RPMI7951 (cell line): ENCODE data around the gene GAGE12C. TPM values are rescaled to one million over a fixed set of nuclear protein-coding genes. Genes with fewer than 3 reads are reported as not detected.
"Not testable (repeated sequence)": the region's sequence is repeated elsewhere in the genome, so short reads cannot be mapped to it uniquely, and the experiment has no call there.

Experiments
- DNase-seq: peaks from one replicate; pipeline ENCODE4 v3.0.0-alpha.2; 2012; ENCODE audit warnings: low read depth
- total RNA-seq: library from RNA; depleted of rRNA; stranded (reverse); fragments of >200 nt; shearing (Covaris generic); gene quantifications from 2 replicates; pipeline ENCODE4 v1.2.3, GENCODE V29; 2014; rRNA removed

Gene GAGE12C, protein sequence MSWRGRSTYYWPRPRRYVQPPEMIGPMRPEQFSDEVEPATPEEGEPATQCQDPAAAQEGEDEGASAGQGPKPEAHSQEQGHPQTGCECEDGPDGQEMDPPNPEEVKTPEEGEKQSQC
- not detected in 2 replicates for total RNA-seq

DNA sequence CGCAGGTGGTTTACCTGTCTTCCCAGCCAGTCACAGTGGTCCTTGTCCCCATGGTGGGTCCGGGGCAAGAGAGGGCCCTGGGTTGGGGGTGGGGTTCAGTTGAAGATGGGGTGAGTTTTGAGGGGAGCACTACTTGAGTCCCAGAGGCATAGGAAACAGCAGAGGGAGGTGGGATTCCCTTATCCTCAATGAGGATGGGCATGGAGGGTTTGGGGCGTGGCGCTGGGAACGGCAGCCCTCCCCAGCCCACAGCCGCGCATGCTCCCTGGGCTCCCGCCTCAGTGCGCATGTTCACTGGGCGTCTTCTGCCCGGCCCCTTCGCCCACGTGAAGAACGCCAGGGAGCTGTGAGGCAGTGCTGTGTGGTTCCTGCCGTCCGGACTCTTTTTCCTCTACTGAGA is at the start of gene GAGE12C:
Gene GAGE12C, plus strand, starts transcription at position 301 of the 400 bp plus-strand sequence. CDS start 1,155 bp downstream, outside the sequence.
- not testable (repeated sequence) for DNase-seq

DNA sequence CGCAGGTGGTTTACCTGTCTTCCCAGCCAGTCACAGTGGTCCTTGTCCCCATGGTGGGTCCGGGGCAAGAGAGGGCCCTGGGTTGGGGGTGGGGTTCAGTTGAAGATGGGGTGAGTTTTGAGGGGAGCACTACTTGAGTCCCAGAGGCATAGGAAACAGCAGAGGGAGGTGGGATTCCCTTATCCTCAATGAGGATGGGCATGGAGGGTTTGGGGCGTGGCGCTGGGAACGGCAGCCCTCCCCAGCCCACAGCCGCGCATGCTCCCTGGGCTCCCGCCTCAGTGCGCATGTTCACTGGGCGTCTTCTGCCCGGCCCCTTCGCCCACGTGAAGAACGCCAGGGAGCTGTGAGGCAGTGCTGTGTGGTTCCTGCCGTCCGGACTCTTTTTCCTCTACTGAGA is 9.5 kb downstream of the GAGE12C start, which contains the start of gene GAGE12D:
Gene GAGE12D, plus strand, starts transcription at position 301 of the 400 bp plus-strand sequence. CDS start 1,155 bp downstream, outside the sequence.
- DNase-seq = not testable (repeated sequence)

DNA sequence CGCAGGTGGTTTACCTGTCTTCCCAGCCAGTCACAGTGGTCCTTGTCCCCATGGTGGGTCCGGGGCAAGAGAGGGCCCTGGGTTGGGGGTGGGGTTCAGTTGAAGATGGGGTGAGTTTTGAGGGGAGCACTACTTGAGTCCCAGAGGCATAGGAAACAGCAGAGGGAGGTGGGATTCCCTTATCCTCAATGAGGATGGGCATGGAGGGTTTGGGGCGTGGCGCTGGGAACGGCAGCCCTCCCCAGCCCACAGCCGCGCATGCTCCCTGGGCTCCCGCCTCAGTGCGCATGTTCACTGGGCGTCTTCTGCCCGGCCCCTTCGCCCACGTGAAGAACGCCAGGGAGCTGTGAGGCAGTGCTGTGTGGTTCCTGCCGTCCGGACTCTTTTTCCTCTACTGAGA is 19.0 kb downstream of the GAGE12C start, which contains the start of gene GAGE12E:
Gene GAGE12E, plus strand, starts transcription at position 301 of the 400 bp plus-strand sequence. CDS start 1,155 bp downstream, outside the sequence.
- not testable (repeated sequence) for DNase-seq

DNA sequence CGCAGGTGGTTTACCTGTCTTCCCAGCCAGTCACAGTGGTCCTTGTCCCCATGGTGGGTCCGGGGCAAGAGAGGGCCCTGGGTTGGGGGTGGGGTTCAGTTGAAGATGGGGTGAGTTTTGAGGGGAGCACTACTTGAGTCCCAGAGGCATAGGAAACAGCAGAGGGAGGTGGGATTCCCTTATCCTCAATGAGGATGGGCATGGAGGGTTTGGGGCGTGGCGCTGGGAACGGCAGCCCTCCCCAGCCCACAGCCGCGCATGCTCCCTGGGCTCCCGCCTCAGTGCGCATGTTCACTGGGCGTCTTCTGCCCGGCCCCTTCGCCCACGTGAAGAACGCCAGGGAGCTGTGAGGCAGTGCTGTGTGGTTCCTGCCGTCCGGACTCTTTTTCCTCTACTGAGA is 28.6 kb downstream of the GAGE12C start, which contains the start of gene GAGE12F:
Gene GAGE12F, plus strand, starts transcription at position 301 of the 400 bp plus-strand sequence. CDS start 1,155 bp downstream, outside the sequence.
- not testable (repeated sequence) for DNase-seq

DNA sequence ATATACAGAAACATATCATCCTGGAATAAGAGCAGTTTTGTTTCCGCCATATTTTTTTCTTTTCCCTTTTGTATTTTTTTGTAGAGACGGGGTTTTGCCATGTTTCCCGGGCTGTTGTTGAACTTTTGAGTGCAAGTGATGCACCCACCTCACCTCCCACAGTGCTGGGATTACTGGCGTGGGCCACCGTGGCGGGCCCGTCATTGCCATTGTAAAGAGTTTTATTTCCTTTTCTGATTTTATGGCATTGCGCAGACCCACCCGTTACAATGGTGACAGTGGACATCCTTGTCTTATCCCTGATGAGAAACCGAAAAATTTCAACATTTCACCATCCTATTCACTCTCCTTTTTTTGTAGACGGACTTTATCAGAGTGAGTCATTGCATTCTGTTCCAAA is 36.8 kb downstream of the GAGE12C start:
- not testable (repeated sequence) for DNase-seq

DNA sequence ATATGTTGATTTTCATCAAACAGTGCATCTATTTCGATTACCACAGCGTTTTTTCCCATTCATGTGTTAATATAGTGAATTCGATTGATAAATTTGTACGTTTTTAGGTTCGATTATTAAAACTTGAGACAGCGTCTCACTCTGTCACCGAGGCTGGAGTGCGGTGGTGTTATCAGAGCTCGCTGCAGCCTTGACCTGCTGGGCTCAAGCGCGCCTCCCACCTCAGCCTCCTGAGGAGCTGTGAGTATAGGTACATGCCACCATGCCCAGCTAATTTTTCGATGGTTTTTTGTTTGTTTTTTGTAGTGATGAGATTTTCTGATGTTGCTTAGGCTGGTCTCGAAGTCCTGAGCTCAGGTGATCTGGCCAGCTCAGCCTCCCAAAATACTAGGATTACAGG is 37.2 kb downstream of the GAGE12C start:
- DNase-seq = not testable (repeated sequence)

DNA sequence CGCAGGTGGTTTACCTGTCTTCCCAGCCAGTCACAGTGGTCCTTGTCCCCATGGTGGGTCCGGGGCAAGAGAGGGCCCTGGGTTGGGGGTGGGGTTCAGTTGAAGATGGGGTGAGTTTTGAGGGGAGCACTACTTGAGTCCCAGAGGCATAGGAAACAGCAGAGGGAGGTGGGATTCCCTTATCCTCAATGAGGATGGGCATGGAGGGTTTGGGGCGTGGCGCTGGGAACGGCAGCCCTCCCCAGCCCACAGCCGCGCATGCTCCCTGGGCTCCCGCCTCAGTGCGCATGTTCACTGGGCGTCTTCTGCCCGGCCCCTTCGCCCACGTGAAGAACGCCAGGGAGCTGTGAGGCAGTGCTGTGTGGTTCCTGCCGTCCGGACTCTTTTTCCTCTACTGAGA is 38.1 kb downstream of the GAGE12C start, which contains the start of gene GAGE12G:
Gene GAGE12G, plus strand, starts transcription at position 301 of the 400 bp plus-strand sequence. CDS start 1,155 bp downstream, outside the sequence.
- not testable (repeated sequence) for DNase-seq

DNA sequence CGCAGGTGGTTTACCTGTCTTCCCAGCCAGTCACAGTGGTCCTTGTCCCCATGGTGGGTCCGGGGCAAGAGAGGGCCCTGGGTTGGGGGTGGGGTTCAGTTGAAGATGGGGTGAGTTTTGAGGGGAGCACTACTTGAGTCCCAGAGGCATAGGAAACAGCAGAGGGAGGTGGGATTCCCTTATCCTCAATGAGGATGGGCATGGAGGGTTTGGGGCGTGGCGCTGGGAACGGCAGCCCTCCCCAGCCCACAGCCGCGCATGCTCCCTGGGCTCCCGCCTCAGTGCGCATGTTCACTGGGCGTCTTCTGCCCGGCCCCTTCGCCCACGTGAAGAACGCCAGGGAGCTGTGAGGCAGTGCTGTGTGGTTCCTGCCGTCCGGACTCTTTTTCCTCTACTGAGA is 47.7 kb downstream of the GAGE12C start, which contains the start of gene GAGE12H:
Gene GAGE12H, plus strand, starts transcription at position 301 of the 400 bp plus-strand sequence. CDS start 1,155 bp downstream, outside the sequence.
- DNase-seq = not testable (repeated sequence)

Other genes starting within 250 kb of the GAGE12C start
- gene GAGE10, start 228.5 kb upstream of the GAGE12C start, total RNA-seq = not detected in 2 replicates
- not detected in 2 replicates for gene GAGE12J, start 210.1 kb upstream of the GAGE12C start, total RNA-seq
- gene GAGE13, start 200.6 kb upstream of the GAGE12C start, total RNA-seq = 1.4 and 1.8 TPM in 2 replicates
- not detected in 2 replicates for gene GAGE12D, start 9.6 kb downstream of the GAGE12C start, total RNA-seq
- not detected in 2 replicates for gene GAGE12E, start 19.1 kb downstream of the GAGE12C start, total RNA-seq
- not detected in 2 replicates for gene GAGE12F, start 28.7 kb downstream of the GAGE12C start, total RNA-seq
- gene GAGE12G, start 38.2 kb downstream of the GAGE12C start, total RNA-seq = not detected in 2 replicates
- not detected in 2 replicates for gene GAGE12H, start 47.8 kb downstream of the GAGE12C start, total RNA-seq
- 1.3 TPM in 1 of 2 replicates, not detected in the other for gene GAGE2A, start 57.3 kb downstream of the GAGE12C start, total RNA-seq
- 0.20 and 0.96 TPM in 2 replicates for gene GAGE1, start 66.8 kb downstream of the GAGE12C start, total RNA-seq
- gene PAGE1, start 163.8 kb downstream of the GAGE12C start, total RNA-seq = 1.1 and 2.7 TPM in 2 replicates